ENCODE measurements around the gene PRKACG.

Gene PRKACG

DNA sequence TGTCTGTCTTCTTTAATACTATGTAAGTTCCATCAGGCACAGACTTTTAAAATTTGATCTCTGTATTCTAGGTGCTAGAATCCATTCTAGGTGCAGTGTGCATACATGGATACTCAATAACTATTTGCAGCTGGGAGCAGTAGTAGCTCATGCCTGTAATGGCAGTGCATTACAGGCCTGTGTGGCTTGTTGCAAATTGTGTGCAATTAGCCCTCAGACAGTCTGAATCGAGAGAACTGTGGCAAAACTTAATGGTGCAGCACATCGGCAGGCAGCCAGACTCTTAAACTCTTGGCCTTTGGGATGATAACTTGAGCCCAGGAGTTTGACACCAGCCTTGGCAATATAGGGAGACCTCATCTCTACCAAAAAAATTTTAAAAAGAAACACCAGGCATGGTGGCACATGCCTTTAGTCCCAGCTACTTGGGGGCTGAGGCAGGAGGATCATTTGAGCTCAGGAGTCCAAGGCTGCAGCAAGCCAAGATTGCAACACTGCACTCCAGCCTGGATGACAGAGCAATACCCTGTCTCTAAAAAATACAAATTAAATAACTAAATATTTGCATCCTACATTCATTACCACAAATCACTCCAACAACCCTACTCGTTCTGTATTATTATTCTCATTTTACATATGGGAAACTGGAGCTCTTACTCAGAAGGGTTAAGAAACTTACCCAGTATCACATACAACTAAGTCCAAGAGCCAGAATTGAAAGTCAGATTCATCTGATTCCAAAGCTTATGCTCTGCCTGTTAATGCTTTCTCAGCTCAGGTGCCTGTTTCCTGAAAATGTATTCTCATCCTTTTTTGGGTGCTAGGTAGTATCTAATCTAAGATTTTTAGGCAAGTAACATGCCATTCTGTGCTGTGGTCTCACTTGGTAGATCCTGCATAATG is 30.1 kb downstream of the PRKACG start:
- DNase-seq (ENCODE audit: low read depth, low spot score): no peak

DNA sequence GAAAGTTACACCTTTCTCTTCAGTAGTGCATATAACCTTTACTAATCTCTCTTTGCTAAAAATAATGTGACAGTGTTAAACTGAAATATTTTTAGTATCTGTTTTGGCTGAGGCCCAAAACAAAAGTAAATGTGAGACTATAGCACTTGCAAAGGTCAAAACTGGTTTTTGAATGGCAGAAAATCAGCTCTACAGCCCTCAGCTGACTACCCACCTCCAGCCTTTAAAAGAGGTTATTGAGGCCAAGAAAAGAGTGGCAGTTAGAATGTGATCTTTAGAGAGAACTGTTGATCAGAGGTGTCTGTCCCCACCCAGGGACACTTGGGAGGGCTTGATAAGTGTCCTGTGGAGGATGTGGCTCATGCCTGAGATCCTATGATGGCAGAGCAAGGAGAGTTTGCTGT is 30.9 kb downstream of the PRKACG start:
- DNase-seq (ENCODE audit: low read depth, low spot score): no peak

DNA sequence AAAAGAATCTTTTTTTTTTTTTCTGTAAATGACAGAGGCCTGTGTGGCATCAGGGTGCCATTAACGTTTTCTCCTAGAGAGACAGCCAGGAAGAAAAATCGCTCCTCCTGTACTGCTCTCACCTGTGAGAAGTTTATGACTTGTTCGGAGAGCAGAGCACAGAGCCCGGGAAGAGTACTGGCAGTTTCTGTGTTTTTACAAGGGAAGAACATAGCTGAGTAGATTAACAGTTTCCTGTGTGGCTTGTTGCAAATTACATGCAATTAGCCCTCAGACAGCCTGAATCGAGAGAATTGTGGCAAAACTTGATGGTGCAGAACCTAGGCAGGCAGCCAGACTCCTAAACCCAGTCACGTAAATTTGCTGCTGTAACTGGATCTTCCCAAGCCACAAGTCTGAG is 32.1 kb downstream of the PRKACG start:
- DNase-seq (ENCODE audit: low read depth, low spot score): no peak

- no peak for DNase-seq (ENCODE audit: low read depth, low spot score)
Measured at GRCh38 chr9:68980341-68980914, 33.5 kb downstream of the PRKACG start.

- DNase-seq (ENCODE audit: low read depth, low spot score): no peak
Measured at GRCh38 chr9:68979538-68980314, 34.2 kb downstream of the PRKACG start.

DNA sequence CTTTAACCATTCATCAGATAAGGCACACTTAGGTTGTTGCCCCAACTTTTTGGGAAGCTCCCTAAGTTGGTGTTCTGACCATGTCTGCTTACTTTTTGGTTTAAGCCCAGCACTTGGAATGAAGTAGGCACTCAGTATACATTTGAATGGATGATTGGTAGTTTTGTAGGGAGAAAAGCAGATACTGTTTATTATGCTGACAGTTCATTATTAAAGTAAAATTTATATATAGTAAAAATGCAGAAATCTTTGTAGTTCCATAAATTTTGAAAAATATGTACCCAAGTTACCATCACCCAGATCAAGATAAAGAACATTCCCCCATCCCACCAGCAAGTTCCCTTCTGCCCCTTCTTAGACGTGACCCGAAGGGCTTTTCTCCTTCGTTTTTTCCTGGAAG is 35.4 kb downstream of the PRKACG start:
- no peak for DNase-seq (ENCODE audit: low read depth, low spot score)

DNA sequence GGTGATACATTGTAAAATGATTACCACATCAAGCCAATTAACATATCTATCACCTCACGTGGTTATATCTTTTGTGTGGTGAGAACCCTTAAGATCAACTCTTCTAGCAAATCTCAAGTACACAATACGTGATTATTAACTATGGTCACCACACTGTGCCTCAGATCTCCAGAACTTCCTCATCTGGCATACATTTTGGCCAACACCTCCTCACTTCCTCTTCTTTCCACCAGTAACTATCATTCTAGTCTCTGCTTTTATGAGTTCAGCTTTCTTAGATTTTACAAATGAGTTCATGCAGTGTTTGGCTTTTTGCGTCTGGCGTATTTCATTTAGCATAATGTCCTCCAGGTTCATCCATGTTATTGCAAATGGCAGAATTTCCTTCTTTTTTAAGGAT is 35.8 kb downstream of the PRKACG start:
- DNase-seq (ENCODE audit: low read depth, low spot score): no peak

- no peak for DNase-seq (ENCODE audit: low read depth, low spot score)
Measured at GRCh38 chr9:68975365-68976043, 38.4 kb downstream of the PRKACG start.

DNA sequence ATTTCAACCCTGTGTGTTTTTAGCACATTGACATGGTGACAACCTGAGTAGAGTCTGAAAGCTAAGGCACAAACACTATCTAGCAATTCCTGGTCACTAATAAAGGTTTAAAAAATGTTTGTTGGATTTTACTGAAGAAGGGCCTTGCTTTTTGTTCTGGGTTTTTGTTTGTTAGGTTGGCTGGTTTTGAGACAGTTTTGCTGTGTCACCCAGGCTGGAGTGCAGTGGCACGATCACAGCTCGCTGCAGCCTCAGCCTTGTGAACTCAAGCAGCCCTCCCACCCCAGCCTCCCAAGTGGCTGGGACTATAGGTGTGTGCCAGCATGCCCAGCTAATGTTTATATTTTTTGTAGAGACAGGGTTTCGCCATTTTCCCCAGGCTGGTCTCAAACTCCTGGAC is 39.0 kb downstream of the PRKACG start:
- no peak for DNase-seq (ENCODE audit: low read depth, low spot score)

GRCh38 chr9:68974431-68974830 is 39.5 kb downstream of the PRKACG start:
- DNase-seq (ENCODE audit: low read depth, low spot score): no peak

GRCh38 chr9:68973619-68974018 is 40.3 kb downstream of the PRKACG start:
- no peak for DNase-seq (ENCODE audit: low read depth, low spot score)

- no peak for DNase-seq (ENCODE audit: low read depth, low spot score)
Measured at GRCh38 chr9:68970151-68970550, 43.8 kb downstream of the PRKACG start.

DNA sequence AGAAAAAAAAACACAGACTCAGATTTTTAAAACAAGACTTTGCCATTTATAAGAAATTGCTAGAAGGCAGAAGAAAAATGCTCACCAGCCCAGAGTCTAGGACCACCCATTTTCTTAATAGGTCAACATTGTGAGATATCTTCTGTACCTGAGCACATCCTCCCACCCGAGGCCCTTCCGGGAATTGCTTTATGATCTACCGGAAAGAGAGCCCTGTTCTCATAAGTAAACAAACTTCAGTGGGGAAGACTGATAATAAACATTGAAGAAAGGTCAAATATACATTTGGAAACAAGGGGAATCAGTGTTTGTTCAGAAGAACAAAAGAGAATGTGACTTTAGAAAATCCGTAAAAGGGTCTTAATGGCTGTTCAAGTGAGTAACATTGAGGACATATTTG is 44.4 kb downstream of the PRKACG start:
- DNase-seq (ENCODE audit: low read depth, low spot score): no peak

- no peak for DNase-seq (ENCODE audit: low read depth, low spot score)
Measured at GRCh38 chr9:68967800-68968199, 46.1 kb downstream of the PRKACG start.

DNA sequence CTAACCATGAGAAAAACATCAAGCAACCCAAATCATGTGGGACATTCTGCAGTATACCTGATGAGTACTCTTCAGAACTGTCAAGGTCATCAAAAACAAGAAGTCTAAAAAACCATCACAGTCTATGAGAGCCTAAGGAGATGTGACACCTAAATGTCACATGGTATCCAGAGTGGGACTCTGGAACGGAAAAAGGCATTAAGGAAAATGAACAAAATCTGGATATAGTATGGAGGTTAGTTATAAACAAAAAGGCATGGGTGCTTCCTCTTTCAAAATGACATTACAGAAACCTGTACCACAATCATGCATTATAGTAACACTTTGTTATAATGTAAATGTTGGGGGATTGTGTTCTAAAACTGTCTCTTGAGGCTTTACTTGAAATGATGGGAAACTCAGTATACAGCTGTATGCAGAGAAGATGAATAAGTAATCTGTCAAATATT is 47.4 kb downstream of the PRKACG start:
- no peak for DNase-seq (ENCODE audit: low read depth, low spot score)

GRCh38 chr9:68964765-68965164 is 49.1 kb downstream of the PRKACG start:
- DNase-seq (ENCODE audit: low read depth, low spot score): no peak

GRCh38 chr9:68964102-68964541 is 49.8 kb downstream of the PRKACG start:
- DNase-seq (ENCODE audit: low read depth, low spot score): no peak

GRCh38 chr9:68963416-68963815 is 50.5 kb downstream of the PRKACG start:
- no peak for DNase-seq (ENCODE audit: low read depth, low spot score)

All from activated naive CD8-positive, alpha-beta T cell treated with anti-CD3 and anti-CD28 coated beads, Interleukin-2, amount 50 U/mL, for 16 hours (primary cell).